IPS DF 4.7 (cell line): ENCODE data around the gene SLC7A6OS.

Experiments used
- DNase-seq: peaks from one replicate; pipeline ENCODE4 v3.0.0-alpha.2; 2013; ENCODE audit warnings: low spot score; ENCODE audit errors: extremely low read depth

The SLC7A6OS gene

GRCh38 chr16:68344252-68344651, 33.5 kb upstream of the SLC7A6OS start:
- no peak for DNase-seq

DNA sequence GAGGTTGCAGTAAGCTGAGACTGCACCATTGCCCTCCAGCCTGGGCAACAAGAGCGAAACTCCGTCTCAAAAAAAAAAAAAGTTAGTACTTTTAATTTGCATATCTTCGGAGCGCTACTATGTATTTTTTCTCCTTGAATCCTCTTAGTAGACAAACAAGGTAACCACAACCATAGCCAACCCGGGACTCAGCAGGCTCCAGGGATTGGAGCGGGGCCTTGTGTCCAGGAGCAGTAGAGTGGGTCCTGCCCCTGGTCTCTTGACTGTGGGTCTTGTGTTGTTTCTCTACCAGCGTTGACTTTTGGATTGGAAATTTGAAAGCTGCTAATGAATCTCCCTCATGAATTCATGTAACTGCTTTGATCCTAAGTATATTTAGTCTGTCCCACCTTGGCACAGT, 32.4 kb upstream of the SLC7A6OS start:
- DNase-seq, result no peak

DNA sequence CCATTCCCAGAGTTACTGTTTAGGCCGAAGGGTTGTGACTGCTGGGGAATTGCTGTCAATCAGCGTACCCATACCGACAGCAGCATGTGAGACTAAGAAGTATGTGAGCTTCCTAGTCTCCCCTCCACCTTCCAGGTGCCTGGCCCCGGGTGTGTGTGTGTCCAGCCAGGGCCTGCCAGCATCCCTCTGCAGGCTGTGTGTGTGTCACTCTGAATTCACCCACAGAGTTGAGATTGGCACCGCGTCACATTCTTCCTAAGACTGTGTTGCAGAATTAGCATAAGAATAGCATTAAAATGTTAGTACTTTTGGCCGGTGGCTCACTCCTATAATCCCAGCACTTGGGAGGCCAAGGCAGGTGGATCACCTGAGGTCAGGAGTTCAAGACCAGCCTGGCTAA, 31.9 kb upstream of the SLC7A6OS start:
- DNase-seq, result no peak

- no peak for DNase-seq
These were observed 28.5 kb upstream of the SLC7A6OS start for GRCh38 chr16:68339214-68339613.

DNA sequence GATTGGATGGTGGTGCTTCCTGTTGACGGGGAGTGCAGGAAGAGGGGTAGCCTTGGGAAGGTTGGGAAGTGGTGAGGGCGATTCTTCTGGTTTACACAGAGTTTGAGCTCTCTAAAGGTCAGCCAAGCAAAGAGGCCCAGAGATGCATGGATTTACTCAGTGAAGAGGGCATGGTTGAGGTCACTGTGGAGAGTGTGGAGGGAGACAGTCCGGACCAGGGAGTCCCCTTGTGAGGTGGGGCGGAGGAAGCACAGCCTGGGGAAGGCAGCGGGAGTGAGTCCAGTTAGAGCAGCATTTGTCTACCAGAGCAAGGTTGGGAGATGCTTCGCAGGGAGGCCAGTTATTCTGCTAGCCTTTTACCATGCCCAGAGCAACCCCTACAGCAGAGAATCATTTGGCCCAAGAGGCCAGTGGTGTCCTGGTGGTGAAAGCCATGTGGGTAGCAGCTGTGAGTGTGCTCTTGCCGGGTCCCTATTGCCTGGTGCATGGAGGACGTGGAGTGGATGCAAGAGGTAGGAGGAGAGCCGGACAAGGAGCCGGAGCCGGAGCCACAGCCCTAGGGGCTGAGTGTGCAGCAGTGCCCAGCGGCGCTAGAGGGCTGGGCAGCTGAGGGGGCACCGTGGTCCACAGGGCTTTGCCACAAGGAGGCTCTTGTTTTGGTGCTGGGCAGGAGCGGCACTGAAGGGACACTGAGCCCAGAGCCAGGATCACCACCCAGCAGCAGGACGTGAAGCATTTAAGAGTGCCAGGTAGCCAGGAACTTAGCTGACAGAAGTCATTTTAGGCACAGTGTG, 27.8 kb upstream of the SLC7A6OS start:
- DNase-seq, result no peak

DNA sequence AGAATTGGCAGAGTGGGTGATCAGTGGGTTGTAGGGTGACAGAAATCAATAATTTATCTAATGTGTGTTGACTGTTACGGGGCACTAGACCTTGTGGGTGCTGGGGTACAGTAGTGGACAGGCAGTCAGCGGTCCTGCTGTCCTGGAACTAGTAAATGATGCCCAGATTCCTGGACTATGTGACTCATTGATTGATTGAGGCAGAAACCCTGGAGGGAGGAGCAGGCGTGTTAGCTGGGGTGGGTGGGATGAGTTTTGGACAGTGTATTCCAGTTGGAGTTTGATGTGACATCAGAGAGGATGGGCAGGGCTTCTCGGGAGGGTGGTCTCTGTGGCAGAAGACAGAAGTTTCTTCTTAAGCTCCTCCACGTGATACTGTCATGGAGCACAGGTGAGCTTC, 24.4 kb upstream of the SLC7A6OS start:
- DNase-seq, result no peak

DNA sequence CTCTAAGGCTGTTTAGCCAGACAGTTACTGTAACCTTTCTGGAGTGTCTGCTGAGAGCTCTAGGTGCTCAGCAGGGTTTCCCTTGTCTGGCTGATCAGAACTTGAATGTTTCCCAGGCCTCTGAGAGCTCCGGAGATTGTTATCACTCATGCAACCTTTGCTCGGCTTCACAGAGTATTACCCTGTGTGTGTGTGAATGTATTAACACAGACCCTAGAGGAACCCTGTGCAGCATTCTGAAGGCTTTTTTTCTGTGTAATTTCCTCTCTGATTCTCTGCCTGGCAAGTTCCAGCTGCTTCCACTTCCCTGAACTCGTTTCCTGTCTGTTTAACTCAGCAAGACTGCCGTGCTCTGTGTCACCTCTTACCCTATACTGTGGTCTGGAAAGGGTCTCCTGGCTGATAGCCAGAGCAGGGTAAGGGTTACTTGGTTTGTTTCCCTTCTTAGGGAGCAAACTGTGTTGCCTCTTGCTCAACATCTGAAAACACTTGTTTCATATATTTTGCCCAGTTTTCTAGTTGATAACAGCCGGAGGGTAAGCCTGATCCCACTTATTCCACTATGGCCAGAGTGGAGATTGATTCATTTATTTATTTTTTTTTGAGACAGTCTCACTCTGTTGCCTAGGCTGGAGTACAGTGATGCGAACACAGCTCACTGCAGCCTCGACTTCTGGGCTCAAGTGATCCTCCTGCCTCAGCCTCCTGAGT, 21.8 kb upstream of the SLC7A6OS start:
- DNase-seq, result no peak

GRCh38 chr16:68331879-68332410, 21.2 kb upstream of the SLC7A6OS start:
- DNase-seq, result no peak

- DNase-seq, result no peak
These were observed 18.2 kb upstream of the SLC7A6OS start for GRCh38 chr16:68328860-68329390.

DNA sequence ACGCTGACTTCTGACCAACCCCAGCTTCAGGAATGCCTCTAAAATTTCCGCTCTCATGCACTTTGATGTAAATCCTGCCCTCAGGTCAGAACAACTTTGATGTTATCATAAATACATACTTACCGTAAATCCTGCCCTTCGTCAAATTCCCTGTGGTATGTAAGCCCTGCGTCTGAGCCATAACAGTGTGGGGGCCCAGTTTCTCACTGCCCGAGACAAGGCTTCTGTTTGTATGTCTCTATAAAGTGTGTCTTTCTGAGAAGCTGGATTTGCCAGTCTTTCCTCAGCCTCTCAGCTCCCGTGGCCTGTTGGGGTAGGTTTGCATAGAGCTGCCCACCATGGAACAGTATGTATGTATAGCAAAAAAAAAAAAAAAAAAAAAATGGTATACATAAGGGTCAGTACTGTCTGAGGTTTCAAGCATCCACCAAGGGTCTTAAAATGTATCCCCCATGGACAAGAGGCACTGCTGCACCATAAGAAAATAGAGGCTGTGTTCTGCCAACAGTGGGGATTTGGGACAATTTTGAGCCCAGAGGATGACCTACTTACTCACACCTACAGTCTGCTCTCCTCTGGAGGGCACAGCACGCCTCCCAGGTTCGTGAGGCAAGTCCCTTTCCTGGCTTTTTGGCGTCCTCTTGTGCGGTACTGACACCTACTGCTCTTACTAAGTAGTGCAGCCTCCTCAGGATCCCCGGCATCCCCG, 17.6 kb upstream of the SLC7A6OS start:
- peak; percentile 62 for DNase-seq

DNA sequence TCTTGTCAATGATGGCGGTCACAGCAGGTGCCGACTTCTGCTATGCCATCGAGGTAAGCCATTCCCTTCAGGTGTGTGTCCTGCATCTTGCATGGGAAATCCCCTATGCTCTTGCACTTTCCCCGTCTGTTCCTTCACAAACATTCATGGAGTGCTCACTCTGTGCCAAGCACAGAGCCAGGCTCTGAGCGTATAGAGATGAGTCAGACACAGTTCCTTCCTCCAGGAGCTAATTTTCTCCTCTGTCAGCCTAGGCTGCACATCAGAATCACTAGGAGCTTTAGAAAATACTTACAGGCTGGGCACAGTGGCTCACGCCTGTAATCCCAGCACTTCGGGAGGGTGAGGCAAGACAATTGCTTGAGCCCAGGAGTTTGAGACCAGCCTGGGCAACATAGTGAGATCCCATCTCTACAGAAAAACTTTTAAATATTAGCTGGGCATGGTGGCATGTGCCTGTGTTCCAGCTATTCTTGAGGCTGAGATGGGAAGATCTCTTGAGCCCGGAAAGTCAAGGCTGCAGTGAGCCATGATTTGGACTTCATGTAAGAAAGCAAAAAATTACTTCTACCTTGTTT, 14.1 kb upstream of the SLC7A6OS start:
- DNase-seq, result no peak

- no peak for DNase-seq
These were observed 13.6 kb upstream of the SLC7A6OS start for GRCh38 chr16:68324336-68324735.

GRCh38 chr16:68319185-68319908, 8.6 kb upstream of the SLC7A6OS start:
- no peak for DNase-seq

DNA sequence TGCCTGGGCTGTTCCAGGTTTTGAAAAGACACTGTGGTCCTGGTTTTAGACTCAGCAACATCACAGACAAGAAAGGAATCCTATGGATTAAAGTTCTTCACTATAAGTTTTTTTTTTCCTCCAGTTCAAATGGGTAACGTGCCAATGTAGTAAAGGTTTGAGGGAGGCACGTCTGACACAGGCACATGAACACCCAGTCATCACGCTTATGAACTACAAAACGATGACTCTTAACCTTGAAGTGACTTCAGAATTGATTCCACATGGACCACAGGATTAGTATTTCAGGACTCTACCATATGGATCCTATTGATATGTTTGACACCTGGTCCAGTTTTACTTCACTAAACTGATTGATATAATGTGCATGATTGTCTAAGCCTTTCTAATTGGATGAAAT, 2.4 kb upstream of the SLC7A6OS start:
- DNase-seq, result no peak

DNA sequence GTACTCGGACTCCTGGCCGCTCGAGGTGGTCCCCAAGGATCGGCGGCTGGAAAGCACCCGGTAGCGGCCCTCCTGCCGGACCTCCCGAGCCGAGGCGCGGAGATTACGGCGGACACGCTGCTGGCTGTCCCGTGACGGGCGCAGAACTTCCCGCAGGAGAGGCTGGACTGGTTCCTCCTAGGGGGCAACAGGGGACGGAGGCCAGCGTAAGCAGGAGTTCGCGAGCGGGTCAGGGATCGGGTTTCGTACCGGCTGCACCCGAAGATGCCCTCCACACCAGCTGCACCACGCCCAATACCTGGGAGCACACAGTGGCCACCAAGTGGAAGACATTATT, 341 bp downstream of the SLC7A6OS start:
- DNase-seq, result no peak

DNA sequence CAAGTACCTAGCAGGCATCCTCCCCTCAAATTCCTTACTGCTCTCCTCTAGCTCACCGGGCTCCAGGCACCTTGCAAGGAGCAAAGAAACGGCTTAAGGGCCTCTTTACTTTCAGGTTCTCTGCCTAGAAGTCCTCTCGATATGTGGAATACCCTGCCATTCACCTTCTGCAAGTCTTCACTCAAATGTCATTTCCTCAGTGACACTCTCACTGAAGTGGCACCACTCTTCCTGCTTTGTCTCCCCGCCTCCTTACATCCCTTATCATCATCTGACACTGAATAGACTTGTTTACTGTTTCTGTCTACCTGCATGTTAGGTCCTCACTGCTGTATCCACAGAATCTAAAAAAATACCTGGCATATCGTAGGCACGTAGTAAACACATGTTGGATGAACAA, 947 bp downstream of the SLC7A6OS start:
- DNase-seq, result no peak

DNA sequence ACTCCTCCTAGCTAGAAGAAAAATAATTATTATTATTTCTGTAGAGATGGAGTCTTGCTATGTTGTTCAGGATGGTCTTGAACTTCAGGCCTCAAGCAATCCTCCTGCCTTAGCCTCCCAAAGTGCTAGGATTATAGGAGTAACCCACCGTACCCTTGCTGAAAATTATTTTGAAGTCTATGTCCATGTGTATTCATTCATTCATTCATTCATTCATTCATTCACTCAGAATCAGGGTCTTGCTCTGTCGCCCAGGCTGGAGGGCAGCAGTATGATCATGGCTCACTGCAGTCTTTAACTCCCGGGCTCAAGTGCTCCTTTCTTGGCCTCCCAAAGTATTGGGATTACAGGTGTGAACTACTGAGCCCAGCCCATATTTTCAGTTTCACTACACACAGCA, 4.1 kb downstream of the SLC7A6OS start:
- no peak for DNase-seq

DNA sequence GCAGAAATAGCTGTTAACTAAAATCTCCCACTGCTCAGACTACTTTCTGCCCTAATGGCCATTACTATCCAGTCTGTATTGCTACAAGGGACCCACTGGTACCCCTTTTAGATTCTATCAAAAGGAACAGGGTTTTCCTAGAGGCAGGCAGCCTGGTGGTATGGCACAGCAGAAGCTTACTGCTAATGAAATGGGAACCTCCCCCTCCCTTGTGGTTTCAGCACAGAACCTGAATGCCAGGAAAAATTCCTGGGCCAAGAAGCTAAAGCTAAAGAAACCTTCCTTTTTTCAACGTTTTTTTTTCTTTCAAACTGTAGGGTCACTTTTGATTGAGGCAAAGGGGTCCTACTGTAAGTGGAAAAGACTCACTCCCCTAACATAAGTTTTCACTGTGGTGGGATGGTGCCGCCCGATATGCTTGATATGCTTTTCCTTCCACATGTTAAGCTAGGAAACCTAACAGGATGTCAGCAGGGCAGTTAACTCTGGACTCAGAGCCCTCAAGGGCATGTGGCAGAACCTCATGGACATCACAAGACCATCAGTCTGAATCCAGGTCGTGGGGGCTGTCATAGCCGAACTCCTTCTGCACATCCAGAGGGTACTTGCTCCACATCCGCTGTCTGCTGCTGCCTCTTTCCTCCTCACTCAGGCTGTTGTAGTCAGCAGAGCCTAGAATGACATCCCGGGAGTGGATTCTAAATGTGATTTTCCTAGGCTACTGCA, 9.8 kb downstream of the SLC7A6OS start:
- no peak for DNase-seq

DNA sequence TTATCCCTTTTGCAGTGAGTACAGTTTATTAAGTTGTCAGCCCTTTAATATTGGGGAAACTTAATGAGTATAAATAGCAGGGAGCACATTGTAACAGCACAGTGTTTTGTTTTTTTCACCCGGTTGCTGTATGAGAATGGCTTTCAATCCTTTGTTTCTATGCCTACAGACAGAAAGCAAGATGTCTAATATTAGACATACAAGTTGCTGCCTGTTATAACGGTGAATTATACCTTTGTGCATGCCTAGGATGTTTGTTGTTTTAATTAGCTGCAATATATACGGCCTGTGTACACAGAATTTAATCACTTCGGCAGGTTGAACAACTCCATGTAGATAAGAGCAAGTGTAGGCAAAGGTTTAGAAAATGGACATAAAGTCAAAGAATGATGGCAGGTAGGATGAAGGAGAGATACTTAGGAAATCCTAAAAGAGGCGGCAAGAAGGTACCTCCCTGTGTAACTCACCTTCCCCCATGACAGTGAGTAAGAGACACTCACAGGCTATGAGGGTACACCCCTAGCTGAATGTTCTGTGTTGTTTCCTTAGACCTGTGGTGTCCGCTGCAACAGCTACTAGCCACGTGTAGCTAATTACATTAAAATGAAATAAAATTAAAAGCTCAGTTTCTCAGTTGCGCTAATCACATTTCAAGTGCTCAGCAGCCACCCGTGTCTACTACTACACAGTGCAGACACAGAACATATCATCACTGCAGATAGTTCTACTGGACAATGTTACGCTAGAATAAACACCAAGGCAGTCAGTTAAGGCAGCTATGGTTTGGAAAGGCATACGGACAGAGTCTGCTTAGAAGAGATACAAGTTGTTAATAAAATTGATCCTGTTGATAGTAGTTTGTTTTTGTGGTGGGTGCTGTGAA, 10.9 kb downstream of the SLC7A6OS start:
- no peak for DNase-seq
